ENCODE data around the gene SLC2A1. TPM values are rescaled to one million over a fixed set of nuclear protein-coding genes. Genes with fewer than 3 reads are reported as not detected.

SLC2A1 gene
- total and polyA plus RNA-seq, 12 donors, result 4.6 to 123 (median 24.3) TPM

DNA sequence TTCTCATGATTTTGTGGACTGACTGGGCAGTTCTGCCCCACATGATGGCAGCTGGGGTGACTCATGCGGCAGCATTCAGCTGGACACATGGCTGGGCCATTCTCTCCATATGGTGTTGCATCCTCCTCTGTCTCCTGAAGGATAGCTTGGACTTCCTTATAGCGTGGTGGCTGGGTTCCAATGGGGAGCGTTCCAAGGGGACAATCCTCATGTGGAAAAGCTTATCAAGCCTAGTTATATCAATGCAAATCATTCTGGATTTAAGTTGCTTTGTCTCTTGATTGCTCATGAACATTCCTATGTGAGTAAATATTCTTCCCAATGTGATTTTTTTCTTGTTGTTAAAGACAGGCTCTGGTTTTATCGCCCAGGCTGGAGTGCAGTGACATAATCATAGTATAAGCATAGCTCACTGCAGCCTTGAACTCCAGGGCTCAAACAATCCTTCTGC lies 13.2 kb upstream of the SLC2A1 start:
- no peak overlapping the region for H3K27ac ChIP-seq

DNA sequence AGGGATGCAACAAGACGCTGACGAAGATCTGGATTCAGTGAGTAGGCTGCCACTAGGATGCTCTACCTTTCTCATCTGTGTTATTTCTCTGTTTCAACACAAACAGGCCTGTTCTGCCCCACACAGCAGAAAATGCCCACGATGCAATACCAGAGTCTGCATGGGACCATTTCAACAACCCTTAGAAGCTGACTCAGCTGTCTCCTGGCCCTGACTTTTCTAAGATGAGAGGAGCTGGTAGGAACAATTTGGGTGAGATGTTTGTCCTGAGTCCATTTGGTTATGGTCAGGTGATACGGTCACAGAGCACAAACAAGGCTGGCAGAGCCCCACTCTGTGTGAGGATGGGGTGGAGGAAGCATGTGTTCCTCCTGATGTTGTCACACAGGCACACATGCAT lies 11.5 kb upstream of the SLC2A1 start:
- intact Hi-C loops (cut with DNase I), result no loop called here
- DNase-seq, result no peak
- no peaks in the 10 kb centered on the region for H3K36me3 ChIP-seq (replicated peaks in 1 of 2)
- peaks cover 0 to 8% of the 10 kb centered on the region in 2 donors for H3K4me1 ChIP-seq (replicated peaks in 1 of 2)
- H3K27ac ChIP-seq, result no peak overlapping the region
- H3K4me3 ChIP-seq, result no peak overlapping the region
- WGBS, 4 donors, result 77 to 86% (median 84%) methylated on average over 4 of the region's 4 CpGs
- no peaks in the 10 kb centered on the region for H3K9me3 ChIP-seq (replicated peaks in 1 of 3)
- no peak for TF ChIP-seq POLR2A (IDR thresholded peaks at IDR 0.05)
- TF ChIP-seq, protein P1, sequence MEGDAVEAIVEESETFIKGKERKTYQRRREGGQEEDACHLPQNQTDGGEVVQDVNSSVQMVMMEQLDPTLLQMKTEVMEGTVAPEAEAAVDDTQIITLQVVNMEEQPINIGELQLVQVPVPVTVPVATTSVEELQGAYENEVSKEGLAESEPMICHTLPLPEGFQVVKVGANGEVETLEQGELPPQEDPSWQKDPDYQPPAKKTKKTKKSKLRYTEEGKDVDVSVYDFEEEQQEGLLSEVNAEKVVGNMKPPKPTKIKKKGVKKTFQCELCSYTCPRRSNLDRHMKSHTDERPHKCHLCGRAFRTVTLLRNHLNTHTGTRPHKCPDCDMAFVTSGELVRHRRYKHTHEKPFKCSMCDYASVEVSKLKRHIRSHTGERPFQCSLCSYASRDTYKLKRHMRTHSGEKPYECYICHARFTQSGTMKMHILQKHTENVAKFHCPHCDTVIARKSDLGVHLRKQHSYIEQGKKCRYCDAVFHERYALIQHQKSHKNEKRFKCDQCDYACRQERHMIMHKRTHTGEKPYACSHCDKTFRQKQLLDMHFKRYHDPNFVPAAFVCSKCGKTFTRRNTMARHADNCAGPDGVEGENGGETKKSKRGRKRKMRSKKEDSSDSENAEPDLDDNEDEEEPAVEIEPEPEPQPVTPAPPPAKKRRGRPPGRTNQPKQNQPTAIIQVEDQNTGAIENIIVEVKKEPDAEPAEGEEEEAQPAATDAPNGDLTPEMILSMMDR (IDR thresholded peaks at IDR 0.05), result no peak
- H3K27me3 ChIP-seq, result no peaks in the 10 kb centered on the region

More for the DNA sequence above, 13.2 kb upstream of the SLC2A1 start:
- no peak for DNase-seq
- intact Hi-C loops (cut with DNase I), result no loop called here
- Histone ChIP-seq H3K4me1 (replicated peaks in 1 of 2) (peaks cover 0 to 8% of the 10 kb centered on the region in 2 donors), H3K9me3 (replicated peaks in 1 of 3) (no peaks in the 10 kb centered on the region), H3K36me3 (replicated peaks in 1 of 2) (no peaks in the 10 kb centered on the region), H3K4me3 (no peak overlapping the region), H3K27me3 (no peaks in the 10 kb centered on the region)
- WGBS, 4 donors, result 68 to 86% (median 80%) methylated on average over 4 of the region's 4 CpGs
- TF ChIP-seq, protein P1 (IDR thresholded peaks at IDR 0.05), result no peak
- TF ChIP-seq POLR2A (IDR thresholded peaks at IDR 0.05), result no peak

DNA sequence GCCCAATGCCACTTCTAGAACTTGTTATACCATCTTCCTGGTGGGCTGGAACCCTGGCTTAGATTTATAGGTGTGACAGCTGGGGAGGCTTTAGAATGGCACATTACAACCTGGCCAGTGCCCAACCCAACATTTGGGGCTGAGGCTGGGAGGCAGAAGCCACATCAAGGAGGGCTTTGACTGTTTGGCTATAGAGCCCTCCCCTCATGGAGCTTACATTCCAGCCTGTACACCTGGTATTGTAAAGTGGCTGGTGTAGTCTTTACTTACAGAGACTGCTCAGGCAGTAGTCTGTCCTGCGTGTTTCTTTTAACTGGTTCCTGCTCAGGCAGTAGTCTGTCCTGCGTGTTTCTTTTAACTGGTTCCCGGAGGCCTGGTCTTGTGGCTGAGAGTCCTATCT lies 10.0 kb upstream of the SLC2A1 start:
- no peak overlapping the region for H3K4me3 ChIP-seq
- 75 to 90% (median 81%) methylated on average over 3 of the region's 3 CpGs for WGBS, 4 donors
- no peaks in the 10 kb centered on the region for H3K27me3 ChIP-seq
- DNase-seq, result no peak
- intact Hi-C loops (cut with DNase I), result no loop called here
- H3K4me1 ChIP-seq (replicated peaks in 1 of 2), result peaks cover 0 to 7% of the 10 kb centered on the region in 2 donors
- H3K36me3 ChIP-seq (replicated peaks in 1 of 2), result no peaks in the 10 kb centered on the region
- TF ChIP-seq POLR2A (IDR thresholded peaks at IDR 0.05), result no peak
- TF ChIP-seq, protein P1 (IDR thresholded peaks at IDR 0.05), result no peak
- H3K9me3 ChIP-seq (replicated peaks in 1 of 3), result no peaks in the 10 kb centered on the region
- no peak overlapping the region for H3K27ac ChIP-seq

DNA sequence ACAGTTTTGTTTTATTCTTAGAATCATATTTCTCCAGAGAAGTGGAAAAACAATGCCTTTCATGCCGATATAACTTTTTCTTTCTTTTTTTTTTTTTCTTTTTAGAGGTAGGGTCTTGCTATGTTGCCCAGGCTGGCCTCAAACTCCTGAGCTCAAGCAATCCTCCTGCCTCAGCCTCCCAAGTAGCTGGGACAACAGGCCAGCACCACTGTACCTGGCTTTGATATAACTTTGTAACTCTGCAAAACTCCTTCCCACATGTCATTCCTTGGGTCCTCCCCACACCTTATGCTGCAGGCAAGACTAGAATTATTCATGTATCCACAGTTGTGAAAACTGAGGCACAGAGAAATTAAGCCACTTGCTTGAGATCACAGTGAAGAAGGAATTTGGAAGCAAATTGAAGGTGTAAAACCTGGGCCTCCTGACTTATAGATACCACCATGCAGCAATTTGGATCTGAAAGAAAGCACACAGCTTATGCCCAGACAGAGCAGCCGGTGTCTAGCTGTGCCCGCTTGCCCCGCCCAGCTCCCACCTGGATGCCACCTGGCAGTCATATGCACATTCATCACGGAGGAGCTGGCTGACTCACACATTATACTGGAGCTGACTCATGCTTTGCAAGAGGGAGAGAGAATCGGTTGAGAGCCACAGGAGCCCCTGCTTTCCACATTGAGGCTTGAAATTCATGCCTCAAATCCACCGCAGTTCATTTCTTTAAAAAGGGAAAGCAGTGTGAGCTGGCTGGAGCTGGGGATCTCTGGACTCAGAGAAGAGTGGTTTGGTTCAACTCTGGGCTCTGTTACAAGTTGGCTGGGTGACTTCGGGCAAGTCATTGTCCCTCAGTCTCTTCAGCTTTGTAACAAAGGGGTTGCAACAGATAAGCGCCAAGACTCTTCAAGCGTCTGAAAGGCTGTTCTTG lies 8.3 kb upstream of the SLC2A1 start:
- Histone ChIP-seq H3K36me3 (replicated peaks in 1 of 2) (no peaks in the 10 kb centered on the region), H3K9me3 (replicated peaks in 1 of 3) (no peaks in the 10 kb centered on the region), H3K27ac (no peak overlapping the region), H3K4me1 (replicated peaks in 1 of 2) (no peaks in the 10 kb centered on the region), H3K27me3 (no peaks in the 10 kb centered on the region), H3K4me3 (no peak overlapping the region)
- no peak for TF ChIP-seq POLR2A (IDR thresholded peaks at IDR 0.05)
- TF ChIP-seq, protein P1 (IDR thresholded peaks at IDR 0.05), result no peak
- peak; percentile 38 to 70 (median 60) for DNase-seq
- WGBS, 4 donors, result 47 to 71% (median 54%) methylated on average over 5 to 10 of the region's 10 CpGs
- intact Hi-C loops (cut with DNase I), result no loop called here
